Activated gamma-delta T cell treated with anti-CD3 and anti-CD28 coated beads, Interleukin-2, amount 50 U/mL, for 16 hours (primary cell): ENCODE measurements around the gene POLD3.
A peak's percentile ranks its signal among the peaks of the same experiment; 100 is the strongest.

Source experiments
- DNase-seq: peaks from one replicate; pipeline ENCODE4 v3.0.0-alpha.2; 2020; ENCODE audit warnings: low read depth

The POLD3 gene

GRCh38 chr11:74592441-74593362 is at the start of gene POLD3:
TSS of gene POLD3 (plus strand) at chr11:74592582. CDS start at chr11:74592659, 77 bp downstream.
- peak; percentile 90 for DNase-seq

GRCh38 chr11:74543991-74544390 is 48.4 kb upstream of the POLD3 start:
- no peak for DNase-seq

- no peak for DNase-seq
Measured at GRCh38 chr11:74546752-74547151, 45.6 kb upstream of the POLD3 start.

GRCh38 chr11:74550991-74551753 is 41.2 kb upstream of the POLD3 start:
- DNase-seq, result no peak

- no peak for DNase-seq
Measured at GRCh38 chr11:74551754-74552145, 40.6 kb upstream of the POLD3 start.

- no peak for DNase-seq
Measured at GRCh38 chr11:74557526-74557925, 34.9 kb upstream of the POLD3 start.

GRCh38 chr11:74559110-74559933 is 33.1 kb upstream of the POLD3 start:
- DNase-seq, result no peak

- no peak for DNase-seq
Measured at GRCh38 chr11:74559934-74560309, 32.5 kb upstream of the POLD3 start.

- DNase-seq, result no peak
Measured at GRCh38 chr11:74566146-74566960, 26.0 kb upstream of the POLD3 start.

- no peak for DNase-seq
Measured at GRCh38 chr11:74568028-74568427, 24.4 kb upstream of the POLD3 start.

- no peak for DNase-seq
Measured at GRCh38 chr11:74570266-74571061, 21.9 kb upstream of the POLD3 start.

GRCh38 chr11:74571062-74571399 is 21.4 kb upstream of the POLD3 start:
- DNase-seq, result no peak

- no peak for DNase-seq
Measured at GRCh38 chr11:74572349-74572748, 20.0 kb upstream of the POLD3 start.

GRCh38 chr11:74574563-74574962 is 17.8 kb upstream of the POLD3 start:
- DNase-seq, result no peak

- no peak for DNase-seq
Measured at GRCh38 chr11:74575999-74576398, 16.4 kb upstream of the POLD3 start.

GRCh38 chr11:74577181-74577580 is 15.2 kb upstream of the POLD3 start:
- DNase-seq, result no peak

GRCh38 chr11:74577624-74578396 is 14.6 kb upstream of the POLD3 start:
- no peak for DNase-seq

GRCh38 chr11:74579577-74580270 is 12.7 kb upstream of the POLD3 start:
- DNase-seq, result no peak

- DNase-seq, result no peak
Measured at GRCh38 chr11:74581954-74582547, 10.3 kb upstream of the POLD3 start.
